ENCODE measurements around the gene TOMM40.

The TOMM40 gene

GRCh38 chr19:44894946-44895345 is 3.9 kb downstream of the TOMM40 start:
- no peak for TF ChIP-seq CTCF (IDR thresholded peaks at IDR 0.05; ENCODE audit: control extremely low read depth, extremely low read depth, low read depth, missing control alignments)

GRCh38 chr19:44897835-44898234 is 6.8 kb downstream of the TOMM40 start:
- ChIA-PET POLR2A (no interaction called here), CTCF (no interaction called here)
- no peak for TF ChIP-seq CTCF (IDR thresholded peaks at IDR 0.05; ENCODE audit: control extremely low read depth, extremely low read depth, low read depth, missing control alignments)
- DNase-seq (ENCODE audit: extremely low spot score): no peak

More at GRCh38 chr19:44894946-44895345, 3.9 kb downstream of the TOMM40 start:
- no peak for DNase-seq (ENCODE audit: extremely low spot score)
- POLR2A ChIA-PET: interaction anchor here (0.6 kb wide), 1 partner anchor 11 kb away, joined by 8 read pairs; the partner anchor contains the start of gene APOE
- CTCF ChIA-PET: interaction anchor here (1.4 to 2.3 kb wide), 3 partner anchors 9 to 57 kb away, joined by 3 to 9 read pairs (median 5); no protein-coding TSS in a partner anchor

- TF ChIP-seq CTCF (IDR thresholded peaks at IDR 0.05; ENCODE audit: control extremely low read depth, extremely low read depth, low read depth, missing control alignments): no peak
- no peak for DNase-seq (ENCODE audit: extremely low spot score)
- ChIA-PET CTCF (no interaction called here), POLR2A (interaction anchor here (0.5 kb wide), 1 partner anchor 63 kb away, joined by 3 read pairs; no protein-coding TSS in a partner anchor)
Measured at GRCh38 chr19:44900328-44901244, 9.5 kb downstream of the TOMM40 start.

GRCh38 chr19:44903216-44903601 is 12.2 kb downstream of the TOMM40 start:
- no peak for DNase-seq (ENCODE audit: extremely low spot score)
- POLR2A ChIA-PET: no interaction called here
- TF ChIP-seq CTCF (IDR thresholded peaks at IDR 0.05; ENCODE audit: control extremely low read depth, extremely low read depth, low read depth, missing control alignments): no peak
- CTCF ChIA-PET: interaction anchor here (1.0 to 7.0 kb wide), 12 partner anchors 11 to 284 kb away, joined by 3 to 95 read pairs (median 4); partner anchors contain the start of genes CLPTM1 and NKPD1

- peak; percentile 97 for TF ChIP-seq CTCF (IDR thresholded peaks at IDR 0.05; ENCODE audit: control extremely low read depth, extremely low read depth, low read depth, missing control alignments)
- ChIA-PET POLR2A (no interaction called here), CTCF (interaction anchor here (0.6 to 7.0 kb wide), 24 partner anchors 9 to 434 kb away, joined by 3 to 95 read pairs (median 4); partner anchors contain the start of genes CLPTM1 and NKPD1)
- DNase-seq (ENCODE audit: extremely low spot score): peak; percentile 87
Measured at GRCh38 chr19:44903602-44904425, 12.8 kb downstream of the TOMM40 start.

- no peak for TF ChIP-seq CTCF (IDR thresholded peaks at IDR 0.05; ENCODE audit: control extremely low read depth, extremely low read depth, low read depth, missing control alignments)
- no peak for DNase-seq (ENCODE audit: extremely low spot score)
- CTCF ChIA-PET: interaction anchor here (0.6 to 7.0 kb wide), 26 partner anchors 8 to 433 kb away, joined by 3 to 95 read pairs (median 4); partner anchors contain the start of genes CLPTM1 and NKPD1
- POLR2A ChIA-PET: no interaction called here
Measured at GRCh38 chr19:44904426-44904994, 13.5 kb downstream of the TOMM40 start.
